ENCODE data around the gene FAM163B. TPM values are rescaled to one million over a fixed set of nuclear protein-coding genes. Genes with fewer than 3 reads are reported as not detected.

The FAM163B gene
- total and polyA plus RNA-seq, 5 donors from 2014 or later, result not detected

DNA sequence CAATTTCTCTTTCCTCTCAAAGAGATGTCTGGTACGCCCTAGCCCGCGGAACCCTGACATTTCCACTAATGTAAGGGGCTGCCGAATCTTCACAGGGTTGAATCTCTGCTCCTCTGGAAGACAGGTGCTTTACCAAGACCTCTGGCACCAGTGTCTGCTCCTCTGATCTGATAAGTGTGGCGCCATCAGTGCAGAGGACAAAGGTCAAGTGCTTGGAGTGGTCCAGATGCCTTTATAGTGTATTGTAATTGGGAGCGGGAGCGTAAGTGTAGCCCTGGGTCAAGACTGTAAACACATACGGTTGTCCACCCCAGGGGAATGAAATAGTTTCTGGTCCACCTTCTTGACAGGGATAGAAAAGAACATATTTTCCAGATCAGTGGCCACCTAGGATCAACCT lies 57.0 kb downstream of the FAM163B start:
- Histone ChIP-seq H3K27ac (ENCODE audit: insufficient read depth, low read length, poor library complexity, severe bottlenecking) (no peak overlapping the region), H3K4me1 (ENCODE audit: control insufficient read depth, insufficient read depth, low read length, poor library complexity, severe bottlenecking) (no peaks in the 10 kb centered on the region), H3K36me3 (ENCODE audit: control insufficient read depth, insufficient read depth, low read length) (no peaks in the 10 kb centered on the region), H3K27me3 (ENCODE audit: control insufficient read depth, insufficient read depth, low read length) (no peaks in the 10 kb centered on the region), H3K9me3 (ENCODE audit: control insufficient read depth in 2 of 2, low read length in 2 of 2) (no peaks in the 10 kb centered on the region), H3K4me3 (ENCODE audit: low read depth, low read length) (no peak overlapping the region)
- no peak for ATAC-seq (ENCODE audit: low read depth in 2 of 2)
- peaks cover 0 to 1% (median 0%) of the 10 kb centered on the region in 7 donors for H3K9me3 Mint-ChIP-seq
- H3K4me1 Mint-ChIP-seq, result no peaks in the 10 kb centered on the region
- no peaks in the 10 kb centered on the region for H3K36me3 Mint-ChIP-seq
- no peak for DNase-seq
- H3K27me3 Mint-ChIP-seq, result no peaks in the 10 kb centered on the region
- no peak overlapping the region for H3K4me3 Mint-ChIP-seq
- no peak overlapping the region for H3K27ac Mint-ChIP-seq

DNA sequence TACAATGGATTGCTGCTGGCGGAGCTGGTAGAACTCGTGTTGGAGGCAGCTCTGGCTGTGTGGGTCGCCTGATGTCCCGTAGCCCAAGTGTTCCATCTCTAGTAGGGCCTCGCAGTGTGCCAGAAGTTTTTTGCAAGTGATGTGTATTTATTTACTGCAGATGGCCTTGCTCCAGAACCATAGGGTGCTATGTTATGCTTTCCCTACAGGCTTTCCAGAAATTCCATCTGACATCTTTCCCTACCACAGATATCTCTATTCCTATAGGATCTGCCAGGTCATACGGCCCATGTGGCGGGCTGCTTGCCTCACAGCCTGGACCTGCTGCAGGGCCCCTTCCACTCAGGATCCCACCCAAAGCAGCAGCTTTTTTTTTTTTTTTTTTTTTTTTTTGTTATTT lies 57.7 kb downstream of the FAM163B start:
- H3K27ac Mint-ChIP-seq, result no peak overlapping the region
- no peaks in the 10 kb centered on the region for H3K4me1 Mint-ChIP-seq

DNA sequence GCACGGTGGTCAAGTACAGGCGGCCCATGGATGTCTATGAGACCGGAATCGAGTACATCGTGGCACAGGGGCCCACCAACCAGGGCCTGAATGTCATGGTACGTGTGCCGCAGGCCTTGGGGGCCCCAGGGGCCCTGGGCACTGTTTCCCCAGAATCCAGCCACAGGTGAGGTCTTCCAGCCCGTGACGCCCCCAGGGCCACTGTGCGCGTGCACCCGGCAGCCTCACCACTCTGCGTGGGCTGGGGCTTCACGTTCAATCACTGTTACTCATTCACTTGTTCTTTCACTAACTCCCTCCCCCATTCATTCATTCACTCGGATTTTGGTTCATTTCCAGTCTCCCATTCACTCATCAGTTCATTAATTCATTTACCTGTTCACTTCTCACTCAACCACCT lies 62.1 kb downstream of the FAM163B start:
- Histone ChIP-seq H3K36me3 (ENCODE audit: control insufficient read depth, insufficient read depth, low read length) (no peaks in the 10 kb centered on the region), H3K4me3 (ENCODE audit: low read depth, low read length) (no peak overlapping the region), H3K27me3 (ENCODE audit: control insufficient read depth, insufficient read depth, low read length) (no peaks in the 10 kb centered on the region), H3K9me3 (ENCODE audit: control insufficient read depth in 2 of 2, low read length in 2 of 2) (no peaks in the 10 kb centered on the region), H3K27ac (ENCODE audit: insufficient read depth, low read length, poor library complexity, severe bottlenecking) (no peak overlapping the region), H3K4me1 (ENCODE audit: control insufficient read depth, insufficient read depth, low read length, poor library complexity, severe bottlenecking) (no peaks in the 10 kb centered on the region)
- no peaks in the 10 kb centered on the region for H3K36me3 Mint-ChIP-seq
- H3K4me3 Mint-ChIP-seq, result no peak overlapping the region
- DNase-seq (no peak), ATAC-seq (ENCODE audit: low read depth in 2 of 2) (no peak)
- H3K27ac Mint-ChIP-seq, result no peak overlapping the region
- H3K27me3 Mint-ChIP-seq, result no peaks in the 10 kb centered on the region
- H3K4me1 Mint-ChIP-seq, result no peaks in the 10 kb centered on the region
- H3K9me3 Mint-ChIP-seq, result no peaks in the 10 kb centered on the region

More for the DNA sequence above, 57.7 kb downstream of the FAM163B start:
- no peaks in the 10 kb centered on the region for H3K36me3 ChIP-seq (ENCODE audit: control insufficient read depth, insufficient read depth, low read length)
- no peaks in the 10 kb centered on the region for H3K27me3 ChIP-seq (ENCODE audit: control insufficient read depth, insufficient read depth, low read length)
- no peaks in the 10 kb centered on the region for H3K9me3 ChIP-seq (ENCODE audit: control insufficient read depth in 2 of 2, low read length in 2 of 2)
- no peak overlapping the region for H3K4me3 Mint-ChIP-seq
- DNase-seq (no peak), ATAC-seq (ENCODE audit: low read depth in 2 of 2) (no peak)
- no peaks in the 10 kb centered on the region for H3K4me1 ChIP-seq (ENCODE audit: control insufficient read depth, insufficient read depth, low read length, poor library complexity, severe bottlenecking)
- no peaks in the 10 kb centered on the region for H3K36me3 Mint-ChIP-seq
- peaks cover 0 to 1% (median 0%) of the 10 kb centered on the region in 7 donors for H3K9me3 Mint-ChIP-seq
- H3K4me3 ChIP-seq (ENCODE audit: low read depth, low read length), result no peak overlapping the region
- no peaks in the 10 kb centered on the region for H3K27me3 Mint-ChIP-seq
- no peak overlapping the region for H3K27ac ChIP-seq (ENCODE audit: insufficient read depth, low read length, poor library complexity, severe bottlenecking)

GRCh38 chr9:133546287-133546680 lies 62.9 kb downstream of the FAM163B start:
- Mint-ChIP-seq H3K9me3 (no peaks in the 10 kb centered on the region), H3K4me1 (no peaks in the 10 kb centered on the region), H3K36me3 (no peaks in the 10 kb centered on the region), H3K27me3 (no peaks in the 10 kb centered on the region), H3K4me3 (no peak overlapping the region), H3K27ac (no peak overlapping the region)
- ATAC-seq (ENCODE audit: low read depth in 2 of 2) (no peak), DNase-seq (no peak)
- Histone ChIP-seq H3K4me1 (ENCODE audit: control insufficient read depth, insufficient read depth, low read length, poor library complexity, severe bottlenecking) (no peaks in the 10 kb centered on the region), H3K27me3 (ENCODE audit: control insufficient read depth, insufficient read depth, low read length) (no peaks in the 10 kb centered on the region), H3K36me3 (ENCODE audit: control insufficient read depth, insufficient read depth, low read length) (no peaks in the 10 kb centered on the region), H3K27ac (ENCODE audit: insufficient read depth, low read length, poor library complexity, severe bottlenecking) (no peak overlapping the region), H3K4me3 (ENCODE audit: low read depth, low read length) (no peak overlapping the region), H3K9me3 (ENCODE audit: control insufficient read depth in 2 of 2, low read length in 2 of 2) (no peaks in the 10 kb centered on the region)

DNA sequence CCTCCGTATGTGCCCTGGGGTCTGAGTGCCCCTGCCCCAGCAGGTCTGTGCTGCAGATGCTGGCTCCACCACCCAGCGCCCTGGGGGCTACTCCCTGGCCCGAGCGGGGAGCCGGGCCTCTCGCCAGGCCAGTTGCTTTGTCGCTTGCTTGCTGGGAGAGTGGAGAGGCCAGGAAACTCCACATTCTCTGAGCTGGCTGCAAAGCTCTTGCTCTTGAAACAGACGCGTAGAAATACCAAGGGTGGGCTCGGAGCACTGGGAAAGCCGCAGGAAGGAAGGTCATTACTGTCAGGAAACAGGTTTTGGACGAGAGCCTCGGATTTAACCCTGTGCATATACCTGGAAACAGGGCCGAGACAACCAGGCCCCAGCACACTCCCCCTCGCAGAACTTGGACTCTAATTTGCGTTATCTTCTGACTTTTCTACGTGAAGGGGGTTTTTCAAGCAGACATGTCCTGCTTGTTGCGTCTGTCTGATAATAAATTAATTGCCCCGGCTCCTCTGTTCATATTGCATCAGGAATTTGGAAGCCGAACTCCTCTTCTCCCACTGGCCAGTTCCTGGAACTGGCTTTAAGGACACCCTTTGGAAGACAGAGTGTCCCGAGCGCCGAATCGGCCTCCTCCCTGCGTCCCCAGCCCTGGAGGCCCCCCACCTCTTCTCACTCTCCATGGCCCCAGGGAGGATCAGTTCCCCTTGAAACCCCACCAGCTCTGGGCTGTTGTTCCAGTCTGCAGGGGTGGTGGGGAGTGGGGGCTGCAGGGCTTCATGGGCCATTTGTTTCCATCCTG lies 63.5 kb downstream of the FAM163B start:
- H3K36me3 ChIP-seq (ENCODE audit: control insufficient read depth, insufficient read depth, low read length), result no peaks in the 10 kb centered on the region
- no peaks in the 10 kb centered on the region for H3K4me1 ChIP-seq (ENCODE audit: control insufficient read depth, insufficient read depth, low read length, poor library complexity, severe bottlenecking)
- ATAC-seq (ENCODE audit: low read depth in 2 of 2), result no peak
- Mint-ChIP-seq H3K27me3 (no peaks in the 10 kb centered on the region), H3K27ac (no peak overlapping the region), H3K36me3 (no peaks in the 10 kb centered on the region), H3K9me3 (no peaks in the 10 kb centered on the region), H3K4me3 (no peak overlapping the region), H3K4me1 (no peaks in the 10 kb centered on the region)
- no peaks in the 10 kb centered on the region for H3K9me3 ChIP-seq (ENCODE audit: control insufficient read depth in 2 of 2, low read length in 2 of 2)
- H3K27ac ChIP-seq (ENCODE audit: insufficient read depth, low read length, poor library complexity, severe bottlenecking), result no peak overlapping the region
- H3K4me3 ChIP-seq (ENCODE audit: low read depth, low read length), result no peak overlapping the region
- H3K27me3 ChIP-seq (ENCODE audit: control insufficient read depth, insufficient read depth, low read length), result no peaks in the 10 kb centered on the region
- no peak for DNase-seq

GRCh38 chr9:133543772-133544467 lies 65.3 kb downstream of the FAM163B start:
- Mint-ChIP-seq H3K27me3 (no peaks in the 10 kb centered on the region), H3K4me3 (no peak overlapping the region), H3K4me1 (peaks cover 0 to 3% (median 0%) of the 10 kb centered on the region in 4 donors), H3K9me3 (no peaks in the 10 kb centered on the region), H3K36me3 (no peaks in the 10 kb centered on the region), H3K27ac (no peak overlapping the region)
- Histone ChIP-seq H3K36me3 (ENCODE audit: control insufficient read depth, insufficient read depth, low read length) (no peaks in the 10 kb centered on the region), H3K4me3 (ENCODE audit: low read depth, low read length) (no peak overlapping the region), H3K27ac (ENCODE audit: insufficient read depth, low read length, poor library complexity, severe bottlenecking) (no peak overlapping the region), H3K9me3 (ENCODE audit: control insufficient read depth in 2 of 2, low read length in 2 of 2) (no peaks in the 10 kb centered on the region), H3K4me1 (ENCODE audit: control insufficient read depth, insufficient read depth, low read length, poor library complexity, severe bottlenecking) (no peaks in the 10 kb centered on the region), H3K27me3 (ENCODE audit: control insufficient read depth, insufficient read depth, low read length) (no peaks in the 10 kb centered on the region)
- ATAC-seq (ENCODE audit: low read depth in 2 of 2), result no peak
- DNase-seq, result no peak

DNA sequence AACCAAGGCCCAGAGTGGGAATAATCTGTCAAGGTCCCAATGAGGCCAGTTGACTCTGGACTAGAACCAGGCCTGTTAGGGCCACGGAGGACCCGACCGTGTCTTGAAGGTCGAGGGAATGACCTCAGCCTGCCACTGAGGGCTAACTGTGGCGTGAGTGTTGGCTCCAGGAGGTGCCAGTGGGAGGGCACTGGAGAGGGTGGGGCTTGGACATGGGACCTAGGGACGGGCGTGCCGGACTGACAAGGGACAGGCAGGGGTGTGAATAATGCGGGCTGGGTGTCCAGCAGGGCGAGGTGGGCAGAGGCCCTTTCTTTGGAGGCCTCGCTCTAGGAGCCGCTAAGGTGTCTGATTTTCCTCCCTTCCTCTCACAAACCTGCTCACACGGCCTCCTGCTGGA lies 67.2 kb downstream of the FAM163B start:
- DNase-seq (no peak), ATAC-seq (ENCODE audit: low read depth in 2 of 2) (no peak)
- Histone ChIP-seq H3K4me3 (ENCODE audit: low read depth, low read length) (no peak overlapping the region), H3K27me3 (ENCODE audit: control insufficient read depth, insufficient read depth, low read length) (no peaks in the 10 kb centered on the region), H3K4me1 (ENCODE audit: control insufficient read depth, insufficient read depth, low read length, poor library complexity, severe bottlenecking) (no peaks in the 10 kb centered on the region), H3K27ac (ENCODE audit: insufficient read depth, low read length, poor library complexity, severe bottlenecking) (no peak overlapping the region), H3K36me3 (ENCODE audit: control insufficient read depth, insufficient read depth, low read length) (no peaks in the 10 kb centered on the region), H3K9me3 (ENCODE audit: control insufficient read depth in 2 of 2, low read length in 2 of 2) (no peaks in the 10 kb centered on the region)
- Mint-ChIP-seq H3K4me3 (no peak overlapping the region), H3K4me1 (peaks cover 0 to 3% (median 0%) of the 10 kb centered on the region in 4 donors), H3K9me3 (no peaks in the 10 kb centered on the region), H3K27ac (no peak overlapping the region), H3K27me3 (no peaks in the 10 kb centered on the region), H3K36me3 (no peaks in the 10 kb centered on the region)

DNA sequence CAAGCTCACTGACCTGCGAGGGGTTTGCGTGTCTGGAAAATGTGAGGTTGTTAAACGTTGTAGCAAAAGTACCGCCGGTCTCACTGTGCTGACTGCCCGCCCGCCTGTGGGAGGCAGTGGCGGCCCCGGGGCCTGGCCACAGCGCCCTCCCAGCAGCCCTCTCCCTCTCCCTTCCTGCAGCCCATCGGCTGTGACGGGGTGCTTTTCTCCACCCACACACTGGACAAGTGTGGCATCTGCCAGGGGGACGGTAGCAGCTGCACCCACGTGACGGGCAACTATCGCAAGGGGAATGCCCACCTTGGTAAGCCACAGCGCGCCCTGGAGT lies 68.5 kb downstream of the FAM163B start:
- Mint-ChIP-seq H3K27me3 (peaks cover 4% of the 10 kb centered on the region), H3K27ac (no peak overlapping the region), H3K9me3 (no peaks in the 10 kb centered on the region), H3K36me3 (no peaks in the 10 kb centered on the region), H3K4me1 (peaks cover 0 to 3% (median 0%) of the 10 kb centered on the region in 4 donors), H3K4me3 (no peak overlapping the region)
- no peak for ATAC-seq (ENCODE audit: low read depth in 2 of 2)
- no peak overlapping the region for H3K4me3 ChIP-seq (ENCODE audit: low read depth, low read length)
- no peaks in the 10 kb centered on the region for H3K4me1 ChIP-seq (ENCODE audit: control insufficient read depth, insufficient read depth, low read length, poor library complexity, severe bottlenecking)
- H3K36me3 ChIP-seq (ENCODE audit: control insufficient read depth, insufficient read depth, low read length), result no peaks in the 10 kb centered on the region
- H3K27ac ChIP-seq (ENCODE audit: insufficient read depth, low read length, poor library complexity, severe bottlenecking), result no peak overlapping the region
- H3K27me3 ChIP-seq (ENCODE audit: control insufficient read depth, insufficient read depth, low read length), result no peaks in the 10 kb centered on the region
- no peak for DNase-seq
- H3K9me3 ChIP-seq (ENCODE audit: control insufficient read depth in 2 of 2, low read length in 2 of 2), result no peaks in the 10 kb centered on the region

All from CD4-positive, CD25-positive, alpha-beta regulatory T cell (primary cell).